ENCODE data around the gene USP54.

DNA sequence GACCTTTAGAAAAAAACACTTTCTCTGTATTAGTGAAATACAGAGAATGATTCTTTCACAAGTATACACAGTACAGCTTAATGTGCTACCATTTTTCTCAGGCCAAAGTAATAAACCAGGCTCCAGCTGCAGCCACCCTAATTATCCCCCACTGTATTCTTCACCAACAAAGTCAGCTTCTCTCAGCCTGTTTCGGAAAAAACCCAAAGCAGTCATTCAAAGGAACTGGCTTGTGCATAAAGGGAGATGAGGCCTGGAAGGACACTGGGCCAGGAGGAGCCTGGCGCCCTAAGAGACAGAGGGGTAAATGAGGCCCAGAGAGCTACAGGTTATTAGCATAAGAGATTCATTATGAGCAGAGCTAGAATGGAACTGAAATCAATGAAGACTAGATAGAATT, 9.2 kb downstream of the USP54 start:
- TF ChIP-seq, protein P1, sequence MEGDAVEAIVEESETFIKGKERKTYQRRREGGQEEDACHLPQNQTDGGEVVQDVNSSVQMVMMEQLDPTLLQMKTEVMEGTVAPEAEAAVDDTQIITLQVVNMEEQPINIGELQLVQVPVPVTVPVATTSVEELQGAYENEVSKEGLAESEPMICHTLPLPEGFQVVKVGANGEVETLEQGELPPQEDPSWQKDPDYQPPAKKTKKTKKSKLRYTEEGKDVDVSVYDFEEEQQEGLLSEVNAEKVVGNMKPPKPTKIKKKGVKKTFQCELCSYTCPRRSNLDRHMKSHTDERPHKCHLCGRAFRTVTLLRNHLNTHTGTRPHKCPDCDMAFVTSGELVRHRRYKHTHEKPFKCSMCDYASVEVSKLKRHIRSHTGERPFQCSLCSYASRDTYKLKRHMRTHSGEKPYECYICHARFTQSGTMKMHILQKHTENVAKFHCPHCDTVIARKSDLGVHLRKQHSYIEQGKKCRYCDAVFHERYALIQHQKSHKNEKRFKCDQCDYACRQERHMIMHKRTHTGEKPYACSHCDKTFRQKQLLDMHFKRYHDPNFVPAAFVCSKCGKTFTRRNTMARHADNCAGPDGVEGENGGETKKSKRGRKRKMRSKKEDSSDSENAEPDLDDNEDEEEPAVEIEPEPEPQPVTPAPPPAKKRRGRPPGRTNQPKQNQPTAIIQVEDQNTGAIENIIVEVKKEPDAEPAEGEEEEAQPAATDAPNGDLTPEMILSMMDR (IDR thresholded peaks at IDR 0.05), result no peak
- no peak for TF ChIP-seq POLR2A (IDR thresholded peaks at IDR 0.05)

Data from Peyer's patch (tissue), 4 donors.